Neural progenitor cell (in vitro differentiated cells): ENCODE measurements around the gene CDC37L1.

Experiments used
- CTCF ChIP-seq: fragments of 200-600 bp; sonication (generic); IDR thresholded peaks from 2 replicates; pipeline ENCODE4 v1.5.1; 2017; ENCODE audit warnings: antibody characterized with exemption, mild to moderate bottlenecking
- EZH2 ChIP-seq: fragments of 200-600 bp; sonication (generic); IDR thresholded peaks from 2 replicates; pipeline ENCODE4 v1.6.1; 2017; ENCODE audit warnings: antibody characterized with exemption, mild to moderate bottlenecking, moderate library complexity

- TF ChIP-seq EZH2 (no peak), CTCF (no peak)
Measured at GRCh38 chr9:4701526-4701925, 22.2 kb downstream of the CDC37L1 start.
